Gastroesophageal sphincter (tissue), 3 donors: ENCODE measurements around the gene ABCC6.

ENCODE experiments used
- CTCF ChIP-seq, 4 experiments: fragments of 200-600 bp in 2 of 4; fragments of 450-650 bp in 2 of 4; sonication (generic) in 1 of 4; IDR thresholded peaks; one replicate each; pipeline ENCODE4 v1.5.1; 2017 to 2019; ENCODE audit warnings: antibody characterized with exemption in 4 of 4, mild to moderate bottlenecking in 2 of 4, moderate library complexity in 2 of 4
- POLR2AphosphoS5 ChIP-seq: sonication (generic); formaldehyde crosslinking; IDR thresholded peaks from one replicate; pipeline ENCODE4 v1.6.1; 2017; ENCODE audit warnings: antibody characterized with exemption

- TF ChIP-seq POLR2AphosphoS5, result no peak
- no peak for TF ChIP-seq CTCF (IDR thresholded peaks at IDR 0.05)
Observed at GRCh38 chr16:16143931-16144330, 79.4 kb downstream of the ABCC6 start.
